Measurements from ENCODE around the gene RTL10.

RTL10 gene

DNA sequence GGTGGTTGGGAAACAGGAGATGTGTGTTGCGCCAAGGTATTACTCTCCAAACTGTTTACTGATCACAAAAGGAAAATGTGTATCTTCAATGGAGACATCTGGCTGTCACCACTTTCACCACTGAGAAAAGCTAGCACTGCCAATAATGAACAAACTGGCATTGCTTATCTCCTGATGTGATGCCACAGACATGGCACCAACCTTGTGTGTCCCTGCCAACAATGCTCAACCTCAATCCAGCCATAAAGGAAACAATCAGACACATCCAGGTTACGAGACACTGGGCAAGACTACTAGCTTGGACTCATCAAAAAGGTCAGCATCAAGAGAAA lies 28.1 kb downstream of the RTL10 start:
- in situ Hi-C loops (cut with MboI; ENCODE audit: low sequenced_read_pairs): no loop called here

DNA sequence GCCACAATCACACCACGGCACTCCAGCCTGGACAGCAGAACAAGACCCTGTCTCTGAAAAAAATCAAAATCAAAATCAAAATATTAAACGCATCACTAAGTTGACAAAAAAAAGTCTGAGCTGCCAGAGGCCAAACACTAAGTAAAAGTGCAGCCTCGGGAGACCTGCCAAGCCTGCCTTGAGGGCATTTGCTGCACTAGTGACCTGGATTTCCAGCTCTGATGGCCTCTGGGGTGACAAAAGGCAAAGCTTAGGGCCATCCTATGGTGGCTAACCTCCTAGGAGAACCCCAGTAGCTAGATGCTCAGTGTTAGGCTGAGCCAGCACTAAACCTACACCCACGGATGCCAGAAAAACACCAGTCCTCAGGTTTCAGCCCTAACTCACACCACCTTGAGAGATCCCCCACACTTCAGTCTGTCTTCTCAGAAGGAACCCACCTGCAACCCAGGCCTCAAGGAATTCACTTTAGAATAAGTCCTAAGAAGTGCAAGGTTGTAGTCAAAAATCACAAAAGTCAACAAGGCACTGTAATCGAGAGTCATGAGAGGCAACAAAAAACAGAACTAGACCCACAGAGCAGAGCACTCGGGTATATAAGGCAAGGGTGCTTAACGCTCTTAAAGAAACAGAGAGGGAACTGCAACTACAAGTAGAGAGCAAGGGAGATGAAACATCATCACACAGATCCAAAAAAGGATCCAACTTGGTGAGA lies 28.6 kb downstream of the RTL10 start:
- in situ Hi-C loops (cut with MboI; ENCODE audit: low sequenced_read_pairs): no loop called here

DNA sequence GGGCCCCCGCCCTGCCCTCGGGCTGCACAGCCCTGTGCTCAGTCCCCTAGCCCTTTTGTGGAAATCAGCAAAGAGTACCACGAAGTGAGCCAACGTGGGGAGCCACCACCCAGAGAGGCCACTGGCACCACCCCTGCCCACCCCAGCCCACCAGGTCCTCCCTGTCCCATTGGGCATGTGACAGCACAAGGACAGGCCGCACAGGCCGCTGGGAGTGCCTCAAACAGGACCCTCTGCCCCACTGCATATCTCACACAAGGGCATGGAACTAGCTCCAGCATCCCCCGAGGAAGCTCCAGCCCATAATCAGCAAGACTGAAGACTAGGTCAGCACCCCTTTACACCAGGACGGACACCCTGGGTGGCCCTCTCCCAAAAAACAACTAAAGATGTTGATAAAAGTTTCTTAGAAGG lies 29.7 kb downstream of the RTL10 start:
- in situ Hi-C loops (cut with MboI; ENCODE audit: low sequenced_read_pairs): no loop called here

DNA sequence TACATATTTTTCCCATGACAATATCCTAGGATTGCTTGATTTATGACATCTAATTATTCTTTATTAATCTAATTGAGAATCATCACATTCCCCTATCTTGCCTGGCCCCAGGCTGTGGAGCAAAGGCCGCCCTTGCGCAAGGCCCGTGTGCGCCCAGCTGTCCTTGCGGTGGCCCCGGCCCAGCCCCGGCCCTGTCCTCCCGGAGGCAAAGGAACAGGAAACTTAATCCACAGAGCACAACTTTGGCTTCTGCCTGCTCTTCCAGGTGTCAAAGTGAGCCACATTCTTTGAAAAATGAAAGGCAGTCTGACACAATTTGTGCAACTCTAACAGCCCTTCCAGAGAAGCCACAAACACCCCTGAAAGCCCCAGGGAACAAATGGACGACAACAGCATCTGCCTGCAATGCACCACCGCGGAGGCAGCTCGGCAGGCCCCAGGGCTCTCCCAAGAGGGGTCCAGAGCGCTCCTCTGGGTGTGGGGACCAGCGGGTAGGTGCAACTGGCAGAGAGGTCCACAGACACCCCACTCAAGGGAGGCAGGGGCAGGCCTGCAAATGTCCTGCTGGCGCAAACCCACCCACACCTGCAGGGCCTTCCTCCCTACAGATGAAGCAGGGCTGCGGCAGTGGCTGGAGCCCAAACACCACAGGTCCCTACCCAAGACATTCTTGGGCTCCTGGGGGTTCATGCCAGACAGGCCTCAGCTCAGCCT lies 30.3 kb downstream of the RTL10 start:
- in situ Hi-C loops (cut with MboI; ENCODE audit: low sequenced_read_pairs): no loop called here

DNA sequence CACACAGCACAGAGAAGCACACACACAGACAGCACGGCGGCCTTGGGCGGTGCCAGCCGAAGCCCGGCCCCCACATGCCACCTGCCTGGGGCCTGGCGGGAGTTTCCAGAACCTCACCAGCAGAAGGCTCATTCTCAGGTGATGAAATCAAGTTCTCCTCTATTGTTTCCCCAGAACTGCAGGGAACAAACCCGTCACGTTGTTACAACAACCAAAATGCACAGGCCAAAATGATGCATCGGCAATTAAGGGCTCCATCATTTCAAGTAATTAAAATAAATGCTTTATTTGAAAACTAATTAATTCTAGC lies 30.8 kb downstream of the RTL10 start:
- in situ Hi-C loops (cut with MboI; ENCODE audit: low sequenced_read_pairs): no loop called here

DNA sequence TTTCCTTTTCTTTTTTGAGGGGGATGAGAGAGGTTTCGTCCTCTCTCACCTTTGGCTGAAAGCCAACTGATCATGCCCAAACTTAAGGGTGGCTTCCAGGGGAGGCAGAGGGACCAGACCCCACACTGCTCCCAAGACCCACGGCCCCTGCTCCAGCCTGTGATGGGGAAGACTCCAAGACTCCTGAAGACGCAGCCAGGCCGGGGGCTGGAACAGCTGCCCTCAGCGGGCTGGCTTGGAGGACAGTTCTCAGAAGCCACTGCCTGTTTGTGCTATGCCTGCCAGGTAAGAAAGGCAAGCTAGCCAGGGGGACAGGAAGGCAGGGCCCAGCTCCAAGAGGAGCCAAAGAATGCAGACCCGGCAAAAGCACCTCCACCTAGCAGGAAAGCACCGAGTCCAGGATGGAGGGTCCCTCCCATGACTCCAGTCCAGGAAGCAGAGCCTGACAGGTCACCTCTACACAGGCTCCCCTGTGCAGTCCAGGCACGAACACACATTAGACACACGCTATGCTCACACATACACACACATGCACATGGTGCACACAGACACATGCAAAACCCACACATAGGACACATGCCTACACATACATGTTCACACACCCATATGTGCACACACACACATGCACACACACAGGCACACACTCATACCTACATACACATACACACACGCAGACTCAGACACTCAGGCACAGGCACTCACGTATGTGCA lies 31.3 kb downstream of the RTL10 start:
- in situ Hi-C loops (cut with MboI; ENCODE audit: low sequenced_read_pairs): no loop called here

DNA sequence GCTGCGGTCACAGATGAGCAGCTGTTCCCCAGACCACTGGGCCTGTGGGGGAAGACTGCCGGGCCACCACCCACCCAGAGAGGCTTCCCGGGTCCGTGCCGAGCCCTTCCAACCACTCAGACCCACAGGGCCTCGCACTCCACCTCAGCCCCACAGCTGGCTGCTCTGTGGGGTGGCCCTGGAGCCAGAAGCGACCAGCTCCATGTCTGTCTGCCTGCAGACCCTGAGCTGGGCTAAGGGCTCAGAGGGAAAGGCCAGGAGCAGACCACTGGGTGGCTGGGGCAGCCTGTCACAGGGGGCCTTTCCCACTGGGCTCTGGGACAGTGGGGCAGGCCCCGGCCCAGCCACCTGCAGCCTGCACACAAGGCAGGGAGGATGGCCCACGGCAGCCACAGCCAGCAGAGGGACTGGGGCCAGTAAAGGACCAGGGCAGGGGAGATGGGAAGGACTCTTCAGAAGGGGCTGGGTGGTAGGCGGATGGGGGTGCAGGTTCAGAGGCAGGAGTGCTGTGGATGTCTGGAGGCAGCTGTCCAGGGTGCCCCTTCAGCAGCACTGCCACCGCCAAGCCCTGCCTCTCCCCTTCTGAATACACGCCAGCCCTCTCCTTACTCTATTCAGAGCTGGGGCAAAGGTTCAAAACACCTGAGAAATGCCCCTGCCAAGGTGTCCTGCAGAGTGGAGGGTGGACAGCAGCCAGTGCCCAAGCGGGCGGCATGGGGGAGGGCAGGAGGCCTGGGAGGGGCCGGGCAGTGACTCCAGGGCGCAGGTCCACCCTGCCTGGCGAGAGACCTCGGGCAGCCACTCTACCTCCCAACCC lies 32.2 kb downstream of the RTL10 start:
- in situ Hi-C loops (cut with MboI; ENCODE audit: low sequenced_read_pairs): no loop called here

DNA sequence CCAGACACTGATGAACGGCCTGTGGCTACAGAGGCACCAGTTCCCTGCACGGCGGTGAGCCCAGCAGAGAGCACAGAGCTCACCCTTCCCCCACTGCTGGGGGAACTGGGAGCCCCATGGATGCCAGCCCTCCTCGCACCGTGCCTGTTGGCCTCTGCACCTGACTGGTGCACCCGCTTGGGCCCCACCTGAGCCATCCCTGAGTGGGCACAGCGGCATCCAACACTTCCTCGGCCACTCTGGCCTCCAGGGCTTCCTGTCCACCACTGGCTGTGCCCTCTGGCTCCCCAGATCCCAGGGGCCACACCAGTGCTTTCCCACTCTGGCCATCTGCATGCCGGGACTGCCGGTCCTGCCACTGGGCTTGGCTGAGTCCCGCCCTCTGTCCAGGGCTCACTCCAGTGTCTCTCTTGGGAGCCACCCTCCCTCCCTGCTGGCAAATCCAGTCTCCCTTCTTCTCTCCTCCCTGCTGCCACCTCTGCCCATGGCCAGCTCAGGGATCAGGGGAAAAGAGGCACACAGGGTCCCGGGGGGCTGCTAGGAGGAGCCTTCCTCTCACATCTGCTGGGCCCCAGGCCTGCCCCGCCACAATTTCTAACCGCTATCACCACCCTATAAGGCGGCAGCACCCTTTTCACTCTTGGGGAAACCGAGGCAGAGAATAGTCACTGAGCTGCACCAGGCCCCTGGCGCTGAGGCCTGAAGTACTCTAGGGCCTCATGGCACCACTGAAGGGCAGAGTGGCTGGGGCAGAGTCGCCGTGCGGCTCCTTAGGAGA lies 33.0 kb downstream of the RTL10 start:
- in situ Hi-C loops (cut with MboI; ENCODE audit: low sequenced_read_pairs): no loop called here

DNA sequence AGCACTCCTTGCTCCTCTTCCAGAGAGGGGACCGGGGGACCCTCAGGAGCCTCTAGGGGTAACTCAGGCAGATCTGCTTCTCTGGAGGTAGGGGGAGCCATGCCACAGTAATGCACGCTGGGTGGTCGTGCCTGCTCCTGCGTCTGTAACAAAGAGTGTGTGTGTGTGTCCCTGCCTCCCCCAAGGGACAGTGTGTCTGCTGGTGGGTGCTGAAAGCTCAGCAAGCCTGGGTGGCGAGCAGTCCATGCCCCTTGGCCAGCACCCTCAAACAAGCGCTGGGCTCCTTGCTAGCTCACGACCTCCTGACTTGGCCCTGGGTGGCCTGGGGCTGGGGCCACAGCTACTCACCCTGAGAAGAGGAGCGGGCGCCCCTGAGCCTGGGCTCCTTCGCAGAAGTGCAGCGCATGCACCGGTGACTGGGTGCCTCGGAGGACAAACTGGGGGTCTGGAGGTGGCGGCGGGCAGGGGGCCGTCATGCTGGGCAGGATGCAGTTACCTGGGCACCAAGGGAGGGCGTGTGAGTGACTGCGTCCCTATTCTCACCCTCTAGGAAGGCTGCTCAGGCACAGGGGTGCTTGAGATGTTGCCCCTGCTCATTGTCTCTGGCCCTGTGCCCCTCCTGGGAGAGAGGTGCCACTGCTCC lies 33.7 kb downstream of the RTL10 start:
- in situ Hi-C loops (cut with MboI; ENCODE audit: low sequenced_read_pairs): no loop called here

DNA sequence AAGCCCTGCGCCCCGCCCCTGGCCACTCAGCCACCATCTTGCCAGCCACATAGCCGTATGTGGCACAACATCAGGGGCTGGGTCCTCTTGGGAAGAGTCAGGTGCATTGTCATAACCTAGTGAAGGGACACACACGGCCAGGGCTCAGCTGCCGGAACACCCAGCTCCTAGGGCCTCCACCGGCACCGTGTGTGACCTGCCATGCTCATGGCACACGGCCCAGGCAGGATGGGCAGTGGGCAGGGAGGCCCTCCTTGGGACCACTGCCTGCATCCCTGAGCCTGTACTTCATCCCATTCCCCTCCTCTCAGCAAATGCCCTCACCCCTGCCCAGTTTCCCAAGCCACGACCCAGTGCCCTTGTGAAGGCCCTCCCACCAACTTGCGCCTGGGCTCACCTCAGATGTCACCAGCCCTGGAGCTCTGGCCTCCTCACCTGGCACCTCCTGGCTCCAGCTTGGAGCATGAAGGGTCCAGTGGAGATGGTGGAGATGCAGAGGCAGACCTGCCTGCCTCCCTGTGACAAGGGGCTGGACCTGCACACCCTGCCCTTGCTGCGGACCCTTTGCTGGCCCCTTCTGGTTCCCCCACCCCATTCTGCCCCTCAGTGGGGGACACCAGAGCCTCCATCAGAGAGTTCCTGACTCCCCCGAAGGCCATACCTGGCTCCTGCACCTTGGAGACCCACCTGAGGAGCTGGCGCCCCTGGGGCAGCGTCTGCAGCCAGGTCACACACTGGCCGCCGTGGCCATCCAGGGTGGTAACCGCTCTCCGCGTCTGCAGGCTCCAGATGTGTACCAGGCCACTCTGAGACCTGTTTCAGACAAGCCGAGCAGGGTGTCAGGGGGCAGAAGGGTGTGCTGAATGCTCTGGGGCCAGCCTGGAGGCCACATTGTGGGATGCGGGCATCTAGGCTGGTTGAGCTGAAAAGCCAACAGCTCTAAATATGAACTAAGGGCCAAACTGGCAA lies 34.5 kb downstream of the RTL10 start:
- in situ Hi-C loops (cut with MboI; ENCODE audit: low sequenced_read_pairs): no loop called here

DNA sequence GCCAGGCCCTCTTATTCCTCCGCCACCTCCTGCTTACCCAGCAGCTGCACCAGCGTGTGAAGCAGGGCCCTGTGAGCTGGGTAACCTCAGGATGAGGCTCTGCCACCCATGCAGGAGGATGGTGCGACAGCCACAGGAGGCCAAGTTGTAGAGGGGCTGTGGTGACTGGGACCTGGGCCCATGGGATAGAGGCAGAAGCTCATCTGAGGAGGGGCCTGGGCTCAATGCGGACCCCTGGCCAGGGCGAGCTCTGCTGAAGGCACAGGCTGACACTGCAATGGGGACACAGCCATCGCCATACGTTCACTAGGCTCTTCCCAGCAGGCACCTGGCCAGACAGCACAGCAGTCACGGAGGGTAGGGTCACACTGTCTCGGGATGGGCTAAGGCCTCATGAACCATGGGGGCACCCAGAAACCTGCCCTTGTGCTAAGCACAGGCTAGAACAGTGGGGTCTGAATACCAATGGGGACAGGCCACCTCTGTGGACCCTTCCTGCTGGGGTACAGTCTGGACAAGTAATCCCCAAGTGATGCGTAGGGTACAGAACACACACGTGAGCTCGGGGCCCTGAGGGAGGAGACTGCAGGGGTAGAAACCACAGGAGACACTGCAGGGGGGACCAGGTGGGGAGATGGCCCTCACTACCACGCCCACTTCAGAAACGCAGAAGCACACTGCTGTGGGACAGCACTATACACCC lies 35.3 kb downstream of the RTL10 start:
- in situ Hi-C loops (cut with MboI; ENCODE audit: low sequenced_read_pairs): no loop called here

DNA sequence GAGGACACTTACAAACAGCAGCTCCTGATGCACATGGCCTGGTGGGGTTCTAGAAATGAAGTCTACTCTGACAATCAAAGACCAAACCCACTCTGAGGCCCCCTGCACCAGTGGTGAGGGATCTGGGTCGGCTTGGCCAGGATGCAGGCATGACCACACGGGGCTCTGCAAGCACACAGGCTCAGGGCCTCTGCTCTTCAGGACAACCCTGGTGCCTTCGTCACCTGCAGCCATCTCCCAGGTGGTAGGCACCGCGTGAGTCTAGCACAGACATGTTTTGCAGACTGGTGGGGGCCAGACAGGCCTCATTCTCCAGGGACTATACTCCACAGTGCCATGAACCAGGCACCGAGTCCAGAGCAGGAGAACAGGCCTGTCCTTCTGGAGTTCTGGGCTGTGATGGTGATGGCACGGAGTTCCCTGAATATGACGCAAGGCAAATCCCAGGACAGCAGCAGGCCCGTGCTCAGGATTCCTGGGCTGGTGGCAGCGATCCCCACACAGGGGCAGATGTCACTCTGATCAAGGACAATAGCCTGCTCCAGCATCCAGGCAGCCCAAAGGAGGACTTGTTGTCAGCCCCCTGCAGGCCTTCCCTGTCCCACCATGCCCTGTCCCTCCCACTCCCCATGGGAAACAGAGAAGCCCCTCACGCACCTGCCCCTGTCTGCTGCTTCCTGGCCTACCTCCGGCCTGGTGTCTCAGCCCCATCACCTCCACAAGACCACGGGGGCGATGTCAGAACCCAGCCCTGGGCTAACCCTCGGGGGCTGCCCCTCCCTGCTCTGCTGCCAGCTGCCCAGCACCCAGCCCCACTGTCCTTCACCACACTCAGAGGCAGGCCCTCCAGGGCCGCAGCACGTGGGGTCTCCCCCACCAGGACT lies 36.1 kb downstream of the RTL10 start:
- in situ Hi-C loops (cut with MboI; ENCODE audit: low sequenced_read_pairs): no loop called here

DNA sequence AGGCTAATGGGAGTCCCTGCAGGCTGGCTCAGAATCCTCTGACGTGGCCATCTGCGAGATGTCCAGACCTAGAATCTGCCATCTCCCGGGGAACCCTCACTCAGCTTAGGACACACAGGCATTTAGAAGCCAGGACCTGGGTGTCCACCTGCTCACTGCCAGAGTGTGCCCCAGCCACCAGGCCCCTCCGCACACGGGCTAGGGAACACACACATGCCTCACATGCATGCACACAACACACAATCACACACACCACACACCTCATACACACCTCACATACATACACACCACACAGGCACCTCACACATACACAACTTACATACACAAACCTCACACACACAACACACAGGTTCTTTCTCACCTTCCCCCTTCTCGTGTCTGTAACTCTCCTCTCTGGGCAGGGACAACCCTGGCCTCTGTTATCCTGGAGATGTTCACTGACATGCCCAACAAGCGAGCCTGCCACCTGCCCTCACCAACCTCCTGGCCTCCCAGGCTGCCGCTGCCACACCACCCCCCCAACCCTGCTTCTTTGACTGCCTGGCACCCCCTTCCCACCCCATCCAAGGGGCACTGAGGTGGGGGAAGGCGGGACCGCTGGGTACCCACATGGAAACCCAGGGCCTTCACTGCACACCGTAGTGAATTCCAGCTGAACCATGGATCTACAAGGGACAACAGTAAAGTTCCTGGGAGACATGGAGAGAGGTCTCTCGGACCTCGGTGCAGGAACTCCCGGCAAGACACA lies 38.1 kb downstream of the RTL10 start:
- in situ Hi-C loops (cut with MboI; ENCODE audit: low sequenced_read_pairs): no loop called here

DNA sequence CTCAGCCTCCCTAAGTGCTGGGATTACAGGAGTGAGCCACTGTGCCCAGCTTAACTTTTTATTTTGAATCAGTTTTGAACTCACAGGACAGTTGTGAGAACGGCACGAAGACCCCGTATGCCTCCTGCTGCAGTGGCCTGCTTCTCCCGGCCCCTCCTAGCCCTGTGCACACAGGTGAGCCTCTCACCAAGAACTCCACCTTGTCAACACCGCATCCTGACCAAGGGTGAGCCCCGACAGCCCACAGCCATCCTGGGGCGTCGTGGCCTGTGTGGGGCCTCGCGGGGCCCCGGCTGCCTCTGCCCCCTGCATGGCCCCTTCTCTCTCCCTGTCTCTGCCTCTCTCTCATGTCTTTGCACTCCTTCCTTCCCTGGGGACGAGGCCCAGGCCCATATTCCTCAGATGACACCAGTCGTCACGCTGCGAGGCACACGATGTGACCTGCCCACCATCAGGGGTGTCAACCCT lies 38.8 kb downstream of the RTL10 start:
- in situ Hi-C loops (cut with MboI; ENCODE audit: low sequenced_read_pairs): no loop called here

DNA sequence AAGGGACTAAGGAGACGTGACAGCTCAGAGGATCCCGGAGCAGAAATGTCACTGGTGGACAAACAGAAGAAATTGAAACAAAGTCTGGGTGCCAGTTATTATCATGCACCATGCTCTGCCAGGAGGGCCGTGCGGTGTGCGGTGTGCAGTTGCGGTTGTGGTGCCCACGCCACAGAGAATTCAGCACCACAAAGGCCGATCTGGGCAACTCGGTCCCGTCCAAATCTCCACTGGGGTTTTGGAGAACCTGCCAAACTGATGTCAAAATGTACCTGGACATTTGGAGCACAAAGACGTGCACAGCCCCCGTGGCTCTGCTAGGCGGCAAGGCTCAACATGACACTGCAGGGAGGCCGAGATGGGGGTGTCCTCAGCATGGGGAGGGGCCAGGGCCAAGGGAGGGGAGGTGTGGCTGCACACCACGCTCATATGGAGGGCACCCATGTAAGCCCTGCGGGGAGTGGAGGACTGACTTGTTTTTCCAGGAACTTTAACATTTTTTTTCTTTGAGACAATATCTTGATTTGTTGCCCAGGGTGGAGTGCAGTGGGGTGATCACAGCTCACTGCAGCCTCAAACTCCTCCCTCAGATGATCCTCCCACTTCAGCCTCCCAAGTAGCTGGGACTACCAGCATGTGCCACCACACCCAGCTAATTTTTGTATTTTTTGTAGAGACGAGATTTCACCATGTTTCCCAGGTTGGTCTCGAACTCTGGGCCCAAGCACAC lies 39.4 kb downstream of the RTL10 start:
- in situ Hi-C loops (cut with MboI; ENCODE audit: low sequenced_read_pairs): no loop called here

DNA sequence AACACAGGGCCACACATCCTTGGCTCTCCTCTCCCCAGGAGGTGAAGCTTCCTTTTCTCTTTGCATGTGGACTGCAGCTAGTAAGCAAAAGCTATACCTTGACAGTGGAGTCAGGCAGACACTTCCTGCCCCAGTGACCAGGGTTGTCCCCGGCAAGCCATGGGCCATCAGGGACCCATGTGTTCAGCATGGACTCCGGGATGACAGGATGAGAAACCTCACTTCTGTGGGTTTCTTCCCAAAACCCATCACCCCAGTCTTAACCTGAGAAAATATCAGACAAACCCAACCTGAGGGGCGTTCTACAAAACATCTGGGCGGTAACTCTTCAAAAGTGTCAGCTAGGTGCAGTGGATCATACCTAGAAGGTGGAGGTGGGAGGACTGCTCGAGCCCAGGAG lies 40.2 kb downstream of the RTL10 start:
- in situ Hi-C loops (cut with MboI; ENCODE audit: low sequenced_read_pairs): no loop called here

All from hTERT RPE-1 (cell line).